Subcutaneous abdominal adipose tissue (tissue), 5 donors: ENCODE data around the gene ULK3.

Experiments
- H3K27ac ChIP-seq: one replicate; pipeline ENCODE4 v1.7.0; 2013; ENCODE audit warnings: low read depth, mild to moderate bottlenecking, inconsistent platforms, low read length, moderate library complexity
- H3K27me3 ChIP-seq, 5 donors: one replicate each; pipeline ENCODE4 v1.7.0; 2013; ENCODE audit warnings: low read length in 5 of 5, inconsistent platforms in 1 of 5; ENCODE audit not compliant: control insufficient read depth in 5 of 5, insufficient read depth in 4 of 5
- H3K36me3 ChIP-seq, 5 donors: one replicate each; pipeline ENCODE4 v1.7.0; 2013; ENCODE audit warnings: low read length in 5 of 5; ENCODE audit not compliant: control insufficient read depth in 5 of 5, insufficient read depth in 5 of 5
- H3K4me1 ChIP-seq, 5 donors: one replicate each; pipeline ENCODE4 v1.7.0; 2013; ENCODE audit warnings: low read length in 5 of 5, mild to moderate bottlenecking in 3 of 5, moderate library complexity in 1 of 5; ENCODE audit not compliant: control insufficient read depth in 5 of 5, insufficient read depth in 5 of 5
- H3K4me3 ChIP-seq, 5 donors: one replicate each; pipeline ENCODE4 v1.7.0; 2013; ENCODE audit warnings: low read length in 5 of 5, low read depth in 1 of 5
- H3K9ac ChIP-seq, 5 donors: one replicate each; pipeline ENCODE4 v1.7.0; 2013; ENCODE audit warnings: low read length in 5 of 5, mild to moderate bottlenecking in 4 of 5, moderate library complexity in 3 of 5
- H3K9me3 ChIP-seq, 5 donors: one replicate each; pipeline ENCODE4 v1.7.0; 2013; ENCODE audit warnings: low read length in 5 of 5; ENCODE audit not compliant: control insufficient read depth in 5 of 5
- donor health status: healthy.
- donor health status: healthy.
- donor health status: healthy.
- donor health status: healthy.
- donor health status: healthy.

ULK3 gene

DNA sequence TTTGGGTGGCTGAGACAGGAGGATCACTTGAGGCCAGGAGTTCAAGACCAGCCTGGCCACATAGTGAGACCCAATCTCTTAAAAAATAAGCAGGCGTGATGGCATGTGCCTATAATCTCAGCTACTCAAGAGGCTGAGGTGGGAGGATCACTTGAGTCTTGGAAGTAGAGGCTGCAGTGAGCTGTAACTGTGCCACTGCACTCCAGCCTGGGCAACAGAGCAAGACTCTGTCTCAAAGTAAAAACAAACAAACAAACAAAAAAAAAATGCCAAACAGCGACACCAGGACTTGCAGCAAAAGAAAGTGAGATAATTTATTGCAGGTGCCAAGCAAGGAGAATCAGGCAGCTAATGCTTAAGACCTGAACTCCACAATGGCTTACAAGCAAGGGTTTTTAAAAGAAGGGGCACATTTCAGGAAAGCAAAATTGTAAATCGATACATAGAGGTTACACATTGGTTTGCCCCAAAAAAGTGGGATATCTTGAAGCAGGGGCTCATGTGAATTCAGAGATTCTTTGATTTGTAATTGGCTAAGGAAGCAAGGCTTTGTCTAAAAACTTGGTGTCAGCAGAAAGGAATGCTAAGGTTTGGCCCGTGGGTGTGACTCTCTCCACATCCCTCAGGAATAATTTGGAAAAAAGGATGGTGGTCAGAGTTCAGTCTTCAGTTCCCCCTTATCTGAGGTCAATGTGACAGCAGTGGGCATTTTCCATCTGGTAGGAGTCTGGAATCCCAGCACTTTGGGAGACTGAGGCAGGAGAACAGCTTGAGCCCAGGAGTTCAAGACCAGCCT, 41.7 kb upstream of the ULK3 start:
- Histone ChIP-seq H3K4me1 (peaks cover 6 to 27% (median 18%) of the 10 kb centered on the region in 5 donors), H3K9ac (no peak overlapping the region), H3K27me3 (no peaks in the 10 kb centered on the region), H3K36me3 (no peaks in the 10 kb centered on the region), H3K4me3 (no peak overlapping the region), H3K9me3 (no peaks in the 10 kb centered on the region), H3K27ac (no peak overlapping the region)

DNA sequence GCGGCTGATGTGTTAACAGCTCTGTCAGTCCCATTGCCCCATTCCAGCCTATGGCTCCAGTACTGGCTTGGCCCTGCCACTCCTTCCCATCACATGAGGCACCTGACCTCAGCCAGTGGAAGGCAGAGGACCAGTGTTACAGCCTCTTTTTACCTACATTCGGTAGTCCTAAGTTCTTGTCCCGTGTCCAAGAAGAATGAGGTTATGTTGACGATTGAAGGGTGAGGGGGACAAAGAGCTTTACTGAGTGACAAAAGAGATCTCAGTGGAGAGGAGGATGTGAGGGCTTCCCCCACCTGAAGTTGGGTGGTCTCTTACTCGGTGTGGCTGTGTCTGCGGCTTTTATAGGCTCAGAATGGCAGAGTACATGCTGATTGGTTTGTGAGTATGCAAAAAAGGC, 39.6 kb upstream of the ULK3 start:
- Histone ChIP-seq H3K27ac (no peak overlapping the region), H3K4me3 (no peak overlapping the region), H3K36me3 (no peaks in the 10 kb centered on the region), H3K27me3 (no peaks in the 10 kb centered on the region), H3K4me1 (peaks cover 0 to 15% (median 9%) of the 10 kb centered on the region in 5 donors), H3K9me3 (no peaks in the 10 kb centered on the region), H3K9ac (no peak overlapping the region)

DNA sequence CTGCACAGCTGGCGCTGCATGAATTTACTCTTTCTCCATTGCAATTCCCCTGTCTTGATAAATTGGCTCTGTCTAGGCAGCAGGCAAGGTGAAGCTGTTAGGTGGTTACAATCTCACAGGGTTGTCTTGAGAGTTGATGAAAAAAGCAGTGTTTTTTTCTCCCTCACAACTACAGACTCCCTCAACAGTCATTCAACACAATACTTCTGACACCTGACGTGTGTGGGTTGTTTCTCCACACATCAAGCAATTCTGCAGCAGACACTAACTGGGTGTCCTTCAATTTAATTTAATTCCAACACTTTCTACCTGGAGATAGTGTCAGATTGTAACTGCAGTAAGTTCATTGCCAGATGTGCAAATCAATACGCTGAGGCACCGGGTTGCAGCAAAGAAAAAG, 35.3 kb upstream of the ULK3 start:
- H3K9ac ChIP-seq = no peak overlapping the region
- no peak overlapping the region for H3K27ac ChIP-seq
- H3K4me1 ChIP-seq = peaks cover 3 to 6% (median 5%) of the 10 kb centered on the region in 5 donors
- H3K9me3 ChIP-seq = no peaks in the 10 kb centered on the region
- no peaks in the 10 kb centered on the region for H3K36me3 ChIP-seq
- H3K27me3 ChIP-seq = no peaks in the 10 kb centered on the region
- no peak overlapping the region for H3K4me3 ChIP-seq

DNA sequence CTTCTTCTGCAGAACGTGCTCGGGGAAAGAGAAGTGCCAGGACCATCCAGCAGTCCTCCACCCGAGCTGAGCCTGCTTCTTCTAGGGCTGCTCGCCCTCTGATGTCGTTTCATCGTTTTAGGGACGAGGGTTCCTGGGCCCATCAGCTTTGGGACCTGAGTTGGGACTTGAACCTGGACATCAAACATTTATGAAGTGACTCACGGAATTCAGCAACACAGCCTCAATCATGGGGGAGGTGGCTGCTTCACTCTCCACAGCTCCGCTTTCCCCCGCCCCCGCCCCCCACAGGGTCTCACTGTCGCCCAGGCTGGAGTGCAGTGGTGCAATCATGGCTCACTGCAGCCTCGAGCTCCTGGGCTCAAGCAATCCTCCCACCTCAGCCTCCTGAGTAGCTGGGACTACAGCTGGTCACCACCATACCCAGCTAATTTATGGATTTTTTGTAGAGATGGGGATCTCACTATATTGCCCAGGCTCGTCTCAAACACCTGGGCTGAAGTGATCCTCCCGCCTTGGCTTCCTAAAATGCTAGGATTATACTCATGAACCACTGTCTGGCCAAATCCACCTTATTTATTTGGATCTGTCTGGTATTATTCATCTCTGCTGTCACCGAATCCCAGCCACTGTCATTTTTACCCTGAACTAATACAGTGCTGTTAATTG, 30.9 kb upstream of the ULK3 start:
- H3K4me3 ChIP-seq = peak overlapping the region; percentile 81 to 94 (median 94)
- peak overlapping the region; percentile 62 for H3K27ac ChIP-seq
- peak overlapping the region in 4 of 5 donors; percentile 69 to 95 (median 72) for H3K9ac ChIP-seq
- no peaks in the 10 kb centered on the region for H3K27me3 ChIP-seq
- peaks cover 10 to 45% (median 39%) of the 10 kb centered on the region in 5 donors for H3K4me1 ChIP-seq
- H3K9me3 ChIP-seq = no peaks in the 10 kb centered on the region
- no peaks in the 10 kb centered on the region for H3K36me3 ChIP-seq

DNA sequence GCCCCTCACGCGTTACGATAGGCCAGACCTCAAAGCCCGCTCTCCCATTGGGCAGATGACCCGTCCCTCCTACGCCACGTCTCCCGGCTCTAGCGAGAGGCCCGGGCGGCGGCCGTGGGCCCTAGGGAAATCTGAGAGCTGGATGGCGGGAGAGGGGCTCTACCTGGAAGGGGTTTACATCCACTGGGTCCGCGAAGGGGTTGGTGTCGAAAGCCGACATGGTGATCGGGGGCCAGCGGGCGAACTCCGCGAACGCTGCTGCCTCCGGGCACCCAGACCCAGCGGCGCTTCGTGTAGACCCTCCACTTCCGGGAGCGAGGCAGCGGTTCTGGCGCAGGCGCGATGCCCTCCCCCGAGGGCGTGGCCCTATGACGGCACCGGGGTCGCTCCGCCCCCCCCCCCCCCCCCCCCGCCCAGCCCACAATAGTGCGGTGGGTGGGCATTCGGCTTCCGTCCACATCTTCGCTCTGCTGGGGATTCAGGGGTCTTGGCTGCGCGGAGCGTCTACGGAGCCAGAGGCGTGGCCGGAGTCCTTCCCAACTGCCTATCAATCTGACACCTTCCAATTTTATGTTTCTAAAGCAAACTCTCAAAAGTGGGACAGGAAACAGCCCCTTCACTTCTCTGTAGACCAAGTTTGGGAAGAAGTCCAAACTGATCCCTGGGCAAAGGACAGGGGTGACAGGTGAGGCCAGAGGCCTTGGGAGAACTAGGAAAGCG, 30.2 kb upstream of the ULK3 start, which contains the start of gene SCAMP2:
TSS of gene SCAMP2 (minus strand) at position 330 of the 720 bp plus-strand sequence. CDS start at position 220, 110 bp downstream.
- Histone ChIP-seq H3K9me3 (no peaks in the 10 kb centered on the region), H3K27ac (peak within 1 kb of the TSS; percentile 85), H3K4me3 (peak within 1 kb of the TSS; percentile 90 to 95 (median 94)), H3K36me3 (no peaks in the 10 kb centered on the region), H3K4me1 (peaks cover 10 to 52% (median 46%) of the 10 kb centered on the region in 5 donors), H3K27me3 (no peaks in the 10 kb centered on the region), H3K9ac (peak within 1 kb of the TSS; percentile 59 to 95 (median 91))

DNA sequence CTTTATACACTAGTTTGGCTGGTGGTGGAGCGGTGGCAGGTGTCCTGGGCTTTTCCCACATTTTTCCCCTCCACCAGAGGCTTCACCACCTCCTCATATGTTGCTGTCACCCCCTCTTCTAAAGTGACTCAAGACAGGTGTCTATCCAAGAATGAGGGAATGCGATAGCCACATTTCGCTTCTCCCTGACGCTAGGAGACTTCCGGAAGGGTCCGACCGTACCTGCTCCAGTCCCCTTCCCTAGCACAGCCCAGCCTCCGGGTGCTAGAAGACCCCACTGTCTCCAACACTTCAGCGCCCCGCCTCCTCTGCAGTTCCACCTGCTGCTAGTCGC, 29.7 kb upstream of the ULK3 start:
- no peaks in the 10 kb centered on the region for H3K27me3 ChIP-seq
- no peaks in the 10 kb centered on the region for H3K36me3 ChIP-seq
- H3K9me3 ChIP-seq = no peaks in the 10 kb centered on the region
- H3K27ac ChIP-seq = peak overlapping the region; percentile 85
- H3K9ac ChIP-seq = peak overlapping the region; percentile 59 to 95 (median 91)
- H3K4me1 ChIP-seq = peaks cover 12 to 57% (median 51%) of the 10 kb centered on the region in 5 donors
- H3K4me3 ChIP-seq = peak overlapping the region; percentile 90 to 95 (median 94)

DNA sequence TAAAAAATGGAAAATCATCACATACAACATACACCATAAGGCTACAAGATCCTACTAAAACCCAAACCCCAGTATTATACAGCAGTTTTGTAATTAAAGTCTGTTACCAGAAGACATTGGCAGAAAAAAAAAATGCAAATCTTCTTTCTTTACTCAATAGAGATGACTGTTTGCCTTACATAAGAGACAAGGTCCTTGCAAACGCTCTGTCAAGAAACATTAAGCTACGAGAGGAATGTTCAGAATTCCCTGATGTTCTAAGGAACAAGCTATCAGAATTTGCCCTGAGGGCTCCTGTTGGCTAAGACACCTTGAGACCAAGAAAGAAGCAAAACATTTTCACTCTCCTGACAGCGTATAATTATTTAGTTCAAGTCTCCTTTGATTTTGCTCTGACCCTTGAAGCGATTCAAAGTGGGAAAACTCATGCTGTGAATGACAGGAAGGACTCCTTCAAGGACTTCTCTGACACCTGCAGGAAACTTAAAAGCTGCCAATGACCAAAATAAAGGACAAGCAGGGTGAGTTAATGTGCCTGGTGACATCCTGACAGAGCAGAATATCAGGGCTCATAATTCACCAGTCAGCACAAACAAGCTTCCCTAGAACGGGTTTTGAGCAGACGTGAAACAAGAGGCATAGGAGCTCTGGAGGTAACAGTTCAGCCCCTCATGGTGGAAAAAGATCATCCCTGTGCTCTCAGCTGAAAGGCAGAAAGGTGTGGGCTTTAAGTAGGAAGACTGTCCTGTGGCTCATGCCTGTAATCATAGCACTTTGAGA, 27.7 kb upstream of the ULK3 start:
- Histone ChIP-seq H3K9ac (peak overlapping the region; percentile 4 to 62 (median 17)), H3K9me3 (no peaks in the 10 kb centered on the region), H3K27me3 (no peaks in the 10 kb centered on the region), H3K4me1 (peaks cover 12 to 75% (median 66%) of the 10 kb centered on the region in 5 donors), H3K36me3 (peaks cover 0 to 7% (median 0%) of the 10 kb centered on the region in 5 donors), H3K27ac (peak overlapping the region; percentile 51), H3K4me3 (peak overlapping the region in 2 of 5 donors; percentile 5 to 44)

DNA sequence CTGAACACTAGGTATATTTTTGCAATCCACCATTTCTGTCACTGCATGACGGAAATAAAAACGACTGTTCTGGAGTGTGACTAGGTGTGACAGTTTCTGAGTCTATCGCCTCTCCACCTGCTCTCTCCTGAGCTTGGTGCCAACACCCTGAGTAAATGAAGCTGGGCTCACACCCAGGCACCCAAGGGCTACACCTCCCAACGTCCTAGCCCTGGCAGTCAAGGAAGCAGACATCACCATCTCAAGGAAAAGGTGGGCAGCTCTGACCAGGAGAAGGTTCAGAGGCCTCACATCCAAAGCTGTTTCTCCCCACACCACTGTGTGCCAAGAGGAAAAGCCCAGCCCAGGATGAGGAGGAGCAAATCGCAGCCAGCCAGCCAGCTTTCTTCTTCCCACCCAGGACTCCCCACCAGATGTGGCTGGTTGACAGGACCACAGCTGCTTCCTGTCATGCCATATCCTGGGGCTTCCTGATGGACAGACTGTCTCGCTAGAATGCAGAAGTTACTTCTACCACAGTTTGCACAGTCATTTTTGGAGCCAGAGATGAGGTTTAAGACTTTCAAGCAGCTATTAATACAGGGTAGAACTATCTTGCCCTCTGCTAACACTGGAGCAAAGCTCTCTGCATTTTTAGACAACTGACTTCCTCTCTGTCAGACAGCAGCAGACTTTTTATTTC, 26.9 kb upstream of the ULK3 start:
- Histone ChIP-seq H3K9me3 (no peaks in the 10 kb centered on the region), H3K4me1 (peaks cover 12 to 80% (median 67%) of the 10 kb centered on the region in 5 donors), H3K27ac (peak overlapping the region; percentile 51), H3K27me3 (no peaks in the 10 kb centered on the region), H3K4me3 (peak overlapping the region in 3 of 5 donors; percentile 12 to 52 (median 51)), H3K36me3 (peaks cover 0 to 7% (median 0%) of the 10 kb centered on the region in 5 donors), H3K9ac (peak overlapping the region in 4 of 5 donors; percentile 9 to 49 (median 20))

DNA sequence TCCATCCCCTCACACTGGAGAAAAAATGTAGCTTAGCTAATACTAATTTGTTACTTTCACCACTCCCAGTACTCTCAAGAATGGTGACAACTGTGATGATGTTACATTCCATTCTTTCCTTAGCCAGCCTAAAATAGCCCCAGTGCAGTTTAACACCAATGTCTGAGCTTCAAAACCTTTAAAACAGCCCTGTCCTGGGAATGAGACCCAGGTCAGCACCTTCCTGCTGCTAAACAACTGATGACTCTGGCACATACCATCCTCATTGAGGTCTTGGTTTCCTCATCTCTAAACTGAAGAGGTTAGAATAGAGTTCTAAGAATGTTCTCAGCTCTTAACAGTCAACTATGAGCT, 26.4 kb upstream of the ULK3 start:
- Histone ChIP-seq H3K9me3 (no peaks in the 10 kb centered on the region), H3K4me3 (peak overlapping the region in 2 of 5 donors; percentile 51 to 52), H3K27me3 (no peaks in the 10 kb centered on the region), H3K36me3 (peaks cover 0 to 7% (median under 1%) of the 10 kb centered on the region in 5 donors), H3K27ac (peak overlapping the region; percentile 51), H3K4me1 (peaks cover 12 to 80% (median 67%) of the 10 kb centered on the region in 5 donors), H3K9ac (peak overlapping the region in 4 of 5 donors; percentile 9 to 49 (median 20))
